Activated T-cell treated with anti-CD3 and anti-CD28 coated beads, Interleukin-2, amount 50 U/mL, for 1 hour (primary cell): ENCODE data around the gene FBXO34.

Experiments
- DNase-seq: peaks from one replicate; pipeline ENCODE4 v3.0.0-alpha.2; 2020

FBXO34 gene

DNA sequence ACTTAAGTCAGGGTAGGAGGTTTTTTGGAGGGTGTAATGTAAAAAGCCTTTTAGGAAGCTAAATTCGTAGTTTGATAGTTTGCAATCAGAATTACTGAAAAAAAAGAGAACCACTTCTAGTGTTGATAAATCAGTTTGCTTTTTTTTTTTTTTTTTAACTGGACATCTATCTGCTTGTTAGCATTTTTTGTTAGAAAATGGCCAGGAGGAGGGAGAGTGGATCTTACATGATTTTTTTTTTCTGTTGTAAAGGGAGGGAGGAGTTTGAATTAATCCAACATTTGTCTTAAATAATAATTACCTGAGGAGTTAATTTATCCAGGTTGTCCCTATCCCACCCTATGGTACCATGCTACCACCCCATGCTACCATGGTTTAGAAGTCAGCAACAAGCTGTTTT is 1.2 kb downstream of the FBXO34 start:
- no peak for DNase-seq

DNA sequence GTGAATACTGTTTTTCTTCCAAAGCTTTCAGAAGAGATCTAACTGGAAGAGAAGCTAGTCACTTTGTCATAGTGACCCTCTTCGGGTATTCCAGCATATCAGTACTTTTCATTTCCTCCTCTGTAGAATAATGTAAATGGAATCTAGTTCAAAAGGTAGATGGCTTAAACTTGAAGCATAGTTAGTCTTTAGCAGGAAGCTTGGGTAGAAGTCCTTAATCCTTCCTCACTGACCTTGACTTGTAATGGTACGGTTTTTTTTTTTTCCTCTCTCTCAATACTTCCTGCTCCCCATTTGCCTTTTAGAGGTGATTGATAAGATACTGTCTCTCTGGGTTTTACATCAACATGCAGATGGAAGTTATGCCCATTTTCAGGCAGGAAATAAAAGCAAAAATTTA is 1.7 kb downstream of the FBXO34 start:
- DNase-seq: no peak

DNA sequence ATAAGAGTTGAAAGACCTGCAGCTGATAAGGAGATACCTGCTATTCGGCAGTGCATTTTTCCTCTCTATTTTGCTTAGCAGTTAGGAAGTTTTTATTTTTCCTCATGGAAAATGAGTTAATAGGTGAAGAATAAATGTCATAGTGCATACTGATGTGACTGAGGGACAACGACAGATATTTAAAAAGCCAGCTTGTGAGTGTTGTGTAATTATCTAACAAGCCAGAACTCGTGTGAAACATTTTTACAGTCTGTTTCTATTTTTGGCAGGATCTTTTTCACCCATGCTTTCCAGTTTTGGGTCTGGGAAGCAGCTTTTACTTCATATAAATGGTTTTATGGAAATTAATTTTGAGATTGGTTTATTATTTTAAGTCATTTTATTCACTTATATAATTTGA is 2.9 kb downstream of the FBXO34 start:
- no peak for DNase-seq

DNA sequence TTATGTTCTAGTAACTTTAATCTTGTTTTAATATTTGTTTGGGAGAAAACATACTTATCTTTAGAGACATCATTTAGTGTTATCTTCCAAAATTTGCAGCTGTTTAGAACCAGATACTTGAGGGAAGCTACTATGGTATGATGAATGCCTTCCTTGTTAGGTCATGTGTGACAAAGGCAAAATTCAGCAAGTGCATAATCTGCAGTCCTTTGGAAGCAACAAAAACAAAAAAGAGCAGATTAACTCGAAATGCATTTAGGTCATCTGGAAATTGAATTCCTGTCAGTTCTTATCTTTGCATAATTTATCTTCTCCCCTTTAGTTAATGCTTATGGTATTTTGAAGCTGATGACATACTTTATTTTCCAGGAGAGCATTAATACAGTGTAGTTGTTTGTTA is 3.5 kb downstream of the FBXO34 start:
- DNase-seq: no peak

DNA sequence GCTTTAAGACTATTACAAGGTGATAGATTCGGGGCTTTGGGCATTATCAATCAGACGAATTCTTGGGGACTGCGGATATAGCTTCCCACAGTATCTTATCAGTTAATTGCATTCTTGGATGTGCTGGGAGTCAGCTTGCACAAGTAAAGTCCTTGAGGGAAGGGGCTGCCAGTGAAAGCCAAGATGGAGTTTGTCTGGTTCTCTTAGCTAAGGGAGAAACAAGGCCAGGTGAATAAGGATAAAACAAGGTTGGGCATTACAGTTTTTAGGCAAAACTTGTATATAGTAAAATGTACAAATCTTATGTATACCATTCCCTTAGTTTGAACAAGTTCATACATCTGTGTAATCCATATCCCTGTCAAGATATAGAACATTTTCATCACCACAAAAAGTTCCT is 5.5 kb downstream of the FBXO34 start:
- no peak for DNase-seq

DNA sequence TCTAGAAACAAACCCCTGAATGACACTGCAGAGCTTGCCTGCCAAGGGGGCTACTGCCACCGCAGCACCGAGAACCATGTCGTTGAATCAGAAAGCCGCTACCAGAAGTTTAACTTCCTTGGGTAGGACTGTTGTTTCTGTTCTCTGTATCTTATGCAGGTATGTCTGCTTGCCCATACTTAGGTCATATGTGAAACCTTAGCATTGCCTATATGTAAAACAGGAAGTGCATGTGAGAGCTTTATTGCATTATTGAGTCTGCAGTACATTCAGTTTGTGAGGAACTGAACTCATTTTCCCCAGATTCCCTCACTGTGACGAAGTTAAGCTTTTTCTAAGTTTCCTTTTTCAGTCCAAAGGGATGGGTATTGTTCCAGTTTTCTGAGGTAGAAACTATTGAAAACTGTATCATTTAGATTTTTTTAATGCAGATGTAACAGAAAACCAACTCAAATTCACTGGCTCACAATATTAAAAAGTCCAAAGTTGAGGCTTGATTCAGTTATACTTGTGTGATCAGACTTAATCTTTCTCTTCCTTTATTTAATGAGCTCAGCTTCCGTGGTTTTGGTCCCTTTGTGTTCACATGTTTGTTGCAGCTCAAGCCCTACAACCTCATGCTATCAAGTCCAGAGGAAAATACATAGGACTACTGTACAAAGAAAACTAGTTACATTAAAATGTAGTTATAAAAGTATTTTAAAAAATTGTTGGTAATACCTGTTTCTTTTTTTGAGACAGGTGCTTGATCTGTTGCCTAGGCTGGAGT is 6.9 kb downstream of the FBXO34 start:
- no peak for DNase-seq

DNA sequence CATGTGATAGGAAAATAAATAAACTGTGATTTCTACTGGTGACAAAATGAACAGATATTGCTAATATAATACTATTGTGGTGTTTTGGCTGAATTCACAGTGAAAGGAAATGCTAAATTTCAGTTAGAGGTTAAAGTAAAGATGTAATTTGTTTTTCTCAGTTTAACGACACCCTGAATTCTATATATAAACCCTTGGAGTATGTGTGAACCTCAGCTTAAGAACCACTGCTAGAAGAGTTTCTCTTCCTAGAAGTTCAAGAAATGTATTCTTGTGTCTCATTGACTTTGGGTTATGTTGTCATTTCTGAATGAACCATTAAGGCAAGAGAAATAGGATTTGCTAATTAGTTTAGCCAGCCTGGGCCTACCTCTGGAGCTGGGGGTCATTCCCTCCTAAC is 8.2 kb downstream of the FBXO34 start:
- no peak for DNase-seq

DNA sequence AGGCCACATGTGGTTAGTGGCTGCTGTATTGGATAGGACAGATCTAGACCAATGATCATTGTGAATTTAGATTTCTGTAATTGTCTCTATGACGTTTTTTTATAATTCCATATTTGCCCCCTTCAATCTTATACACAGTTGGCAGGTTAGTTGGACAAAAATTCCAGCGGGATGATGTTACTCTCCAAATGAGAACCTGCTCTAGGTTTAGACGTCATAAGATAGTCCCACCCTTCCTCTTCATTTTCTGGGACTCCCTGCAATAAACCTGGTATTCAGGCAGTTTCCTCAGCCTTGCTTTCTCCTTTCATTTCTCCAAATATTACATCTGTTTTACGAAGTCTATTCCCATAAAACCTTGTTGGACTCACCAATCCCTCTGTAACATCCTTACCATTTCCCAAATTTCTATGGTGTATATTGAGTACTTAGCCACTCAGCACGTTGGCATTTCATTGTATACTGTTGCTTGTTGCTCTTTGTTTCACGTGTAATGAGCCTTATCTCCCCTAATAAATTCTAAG is 10.2 kb downstream of the FBXO34 start:
- DNase-seq: no peak

DNA sequence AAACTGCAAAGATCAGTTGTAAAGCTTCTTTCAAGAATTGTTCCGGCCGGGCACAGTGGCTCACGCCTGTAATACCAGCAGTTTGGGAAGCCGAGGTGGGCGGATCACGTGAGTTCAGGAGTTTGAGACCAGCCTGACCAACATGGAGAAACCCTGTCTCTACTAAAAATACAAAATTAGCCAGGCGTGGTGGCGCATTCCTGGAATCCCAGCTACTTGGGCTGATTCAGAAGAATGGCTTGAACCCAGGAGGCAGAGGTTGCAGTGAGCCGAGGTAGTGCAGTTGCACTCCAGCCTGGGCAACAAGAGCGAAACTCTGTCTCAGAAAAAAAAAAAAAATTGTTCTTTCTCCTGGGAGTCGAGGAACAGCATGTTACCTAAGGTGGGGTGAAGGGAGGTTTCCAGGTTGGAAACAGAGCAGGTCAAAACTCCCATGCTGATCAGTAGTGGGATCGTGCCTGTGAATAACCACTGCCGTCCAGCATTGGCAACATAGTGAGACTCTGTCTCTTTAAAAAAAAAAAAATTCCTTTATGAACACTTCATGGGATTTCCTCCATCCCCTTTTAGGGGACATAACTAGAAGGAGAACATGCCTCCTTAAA is 13.9 kb downstream of the FBXO34 start:
- DNase-seq: no peak

DNA sequence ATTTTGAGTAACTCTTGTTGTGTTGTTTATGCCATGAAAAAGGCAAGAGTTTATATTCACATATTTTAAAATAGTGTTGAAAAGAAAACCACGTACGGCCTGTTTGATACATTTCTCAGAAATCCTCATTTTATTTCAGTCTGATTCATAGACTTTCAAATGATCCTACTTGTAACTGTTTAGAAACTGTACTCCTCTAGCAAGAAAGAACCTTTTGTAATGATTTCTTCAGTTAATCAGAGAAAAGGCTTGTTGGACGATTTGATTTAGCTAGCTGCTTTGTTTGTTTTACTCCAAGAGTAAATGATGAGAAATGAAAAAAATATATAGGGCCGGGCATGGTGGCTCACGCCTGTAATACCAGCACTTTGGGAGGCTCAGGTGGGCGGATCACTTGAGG is 17.2 kb downstream of the FBXO34 start:
- no peak for DNase-seq

DNA sequence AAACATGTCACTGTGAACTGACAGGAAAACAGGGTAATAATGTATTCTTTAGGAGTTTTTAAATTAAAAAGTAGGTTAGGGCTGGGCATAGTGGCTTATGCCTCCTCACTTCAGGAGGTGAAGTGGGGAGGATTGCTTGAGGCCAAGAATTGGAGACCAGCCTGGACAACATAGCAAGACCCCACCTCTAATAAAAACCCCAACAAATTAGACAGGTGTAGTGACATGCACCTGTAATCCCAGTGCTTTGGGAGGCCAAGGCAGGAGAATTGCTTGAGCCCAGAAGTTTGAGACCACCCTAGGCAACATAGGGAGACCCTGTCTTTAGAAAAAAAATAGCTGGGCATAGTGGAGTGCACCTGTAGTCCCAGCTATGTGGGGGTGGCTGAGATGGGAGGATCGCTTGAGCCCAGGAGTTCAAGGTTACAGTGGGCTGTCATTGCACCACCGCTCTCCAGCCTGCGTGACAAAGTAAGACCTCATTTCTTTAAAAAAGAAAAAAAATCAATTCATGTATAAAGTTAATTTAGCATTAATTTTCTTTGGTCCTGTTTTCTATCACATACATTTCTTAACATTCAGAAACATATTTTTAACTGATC is 20.4 kb downstream of the FBXO34 start:
- no peak for DNase-seq

DNA sequence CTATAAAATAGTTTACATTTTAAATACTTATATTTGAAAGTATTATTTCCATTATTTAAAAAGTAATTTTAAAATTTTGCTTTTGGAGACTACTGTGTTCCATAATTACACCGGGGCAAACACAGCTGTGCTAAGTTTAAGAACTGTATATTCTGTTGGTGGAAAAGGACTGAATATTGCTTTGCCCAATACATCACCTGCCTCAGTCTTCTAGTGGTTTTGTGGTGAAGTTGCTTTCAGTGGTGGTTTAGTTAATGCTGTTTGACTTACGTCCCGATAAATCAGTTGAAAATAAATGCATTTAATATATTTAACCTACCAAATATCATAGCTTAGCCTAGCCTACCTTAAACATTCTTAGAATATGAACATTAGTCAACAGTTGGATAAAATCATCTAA is 23.4 kb downstream of the FBXO34 start:
- DNase-seq: no peak

DNA sequence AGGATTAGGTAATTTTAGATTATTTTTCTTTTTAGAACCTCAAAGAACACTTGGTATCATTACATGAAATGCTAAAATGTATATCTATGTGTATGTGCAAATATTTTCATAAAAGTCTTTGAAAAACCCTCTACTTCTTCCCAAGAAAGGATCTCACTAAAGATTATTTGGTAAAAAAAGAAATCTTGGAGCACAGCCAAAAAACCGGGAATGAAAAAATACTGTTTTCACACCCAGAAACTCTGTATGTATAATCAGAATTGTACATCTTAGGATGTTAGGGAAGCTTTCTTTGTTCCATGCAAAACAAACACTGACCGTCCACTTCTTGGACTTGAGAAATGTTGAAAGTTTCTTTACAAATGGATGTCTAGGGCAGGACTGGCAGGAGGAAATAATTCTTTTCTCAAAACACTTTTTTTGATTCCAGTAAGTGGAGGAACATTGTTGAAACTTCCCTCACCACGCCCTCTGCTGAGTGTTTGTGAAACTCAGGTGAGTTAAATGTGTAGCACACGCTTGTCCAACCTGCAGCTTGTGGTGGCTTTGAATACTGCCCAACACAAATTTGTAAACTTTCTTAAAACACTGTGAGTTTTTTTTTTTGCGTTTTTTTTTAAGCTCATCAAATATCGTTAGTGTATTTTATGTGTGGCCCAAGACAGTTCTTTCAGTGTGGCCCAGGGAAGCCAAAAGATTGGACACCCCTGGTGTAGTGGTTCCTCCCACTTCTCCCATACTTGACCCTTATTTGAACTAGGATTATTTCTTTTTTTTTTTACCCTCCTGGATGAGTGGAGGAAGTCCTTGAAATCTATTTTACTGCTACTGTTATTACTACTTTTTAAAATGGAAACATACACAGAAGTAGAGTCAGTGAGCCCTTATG is 26.6 kb downstream of the FBXO34 start:
- no peak for DNase-seq

DNA sequence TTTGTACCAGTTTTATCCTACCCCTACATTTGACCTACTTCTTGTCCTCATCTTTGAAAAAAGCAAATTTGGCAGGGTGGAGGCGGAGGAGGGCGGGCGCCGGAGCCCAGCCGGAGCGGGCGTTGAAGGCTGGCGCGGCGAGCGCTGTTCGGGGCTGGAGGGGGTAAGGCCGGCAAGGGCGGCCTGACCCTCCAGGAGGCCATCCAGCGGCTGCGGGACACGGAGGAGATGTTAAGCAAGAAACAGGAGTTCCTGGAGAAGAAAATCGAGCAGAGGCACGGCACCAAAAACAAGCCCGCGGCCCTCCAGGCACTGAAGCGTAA is 27.2 kb downstream of the FBXO34 start:
- no peak for DNase-seq

DNA sequence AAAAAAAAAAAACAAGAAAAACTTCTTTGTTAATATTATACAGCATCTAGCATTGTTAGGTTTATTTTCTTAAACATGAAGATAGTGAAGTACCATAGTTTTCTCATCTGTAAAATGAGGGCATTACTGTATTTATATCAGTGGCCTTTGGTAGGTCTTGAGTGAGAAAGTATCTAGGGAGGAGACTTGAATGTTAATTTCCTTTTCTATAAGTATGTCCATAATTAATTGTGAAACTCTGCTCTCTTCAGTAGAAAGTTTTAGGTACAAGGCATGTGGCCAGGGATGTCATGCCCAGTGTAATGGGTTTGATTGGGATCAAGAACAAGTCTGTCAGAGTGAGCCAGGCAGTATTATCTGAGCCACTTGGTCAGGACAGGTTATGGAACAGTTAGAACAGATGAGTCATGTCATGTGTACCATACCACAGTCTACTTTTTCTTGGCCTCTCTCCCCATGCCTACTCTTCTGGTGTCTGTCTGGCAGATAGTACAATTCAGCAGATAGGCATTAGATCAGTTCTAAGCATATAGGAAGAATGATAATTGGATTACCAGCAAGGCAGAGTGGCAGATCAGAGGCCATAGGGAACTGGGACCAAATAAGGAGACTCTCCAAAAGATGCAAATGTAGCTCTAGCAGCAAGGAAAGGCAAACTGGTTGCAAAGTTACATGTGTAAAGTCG is 30.4 kb downstream of the FBXO34 start:
- no peak for DNase-seq

DNA sequence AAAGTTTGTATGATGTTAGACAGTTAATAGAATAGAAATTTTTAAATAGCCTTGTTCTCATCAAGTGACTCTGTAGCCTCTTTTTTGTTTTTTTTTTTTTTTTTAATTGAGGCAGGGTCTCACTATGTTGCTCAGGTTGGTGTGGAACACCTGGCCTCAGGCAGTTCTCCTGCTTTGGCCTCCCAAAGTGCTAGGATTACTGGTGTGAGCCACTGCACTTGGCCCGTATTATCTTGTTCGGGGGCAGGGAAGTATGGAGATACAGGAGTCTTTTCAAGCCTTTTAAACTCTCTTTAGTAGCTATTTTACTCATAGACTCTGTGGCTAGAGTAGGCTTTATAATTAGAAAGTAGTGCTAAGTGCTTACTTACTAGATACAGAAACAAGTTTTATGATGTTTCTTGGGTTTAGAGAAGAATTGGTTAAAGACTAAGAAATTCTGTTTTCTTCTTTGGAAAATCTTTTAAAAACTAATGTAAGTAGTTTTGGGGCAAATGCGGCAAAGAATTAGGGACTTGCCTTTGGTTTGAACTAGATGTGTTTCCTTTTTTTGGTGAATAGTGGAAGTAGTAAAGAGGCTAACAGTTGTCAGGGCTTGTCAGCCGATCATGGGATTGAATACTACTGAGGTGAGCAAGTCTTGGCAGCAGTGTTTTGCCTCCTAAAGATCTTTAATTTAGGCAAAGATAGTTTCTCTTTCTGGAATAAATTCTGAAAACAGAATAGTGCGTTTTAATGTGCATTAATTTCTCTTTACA is 31.3 kb downstream of the FBXO34 start:
- no peak for DNase-seq

DNA sequence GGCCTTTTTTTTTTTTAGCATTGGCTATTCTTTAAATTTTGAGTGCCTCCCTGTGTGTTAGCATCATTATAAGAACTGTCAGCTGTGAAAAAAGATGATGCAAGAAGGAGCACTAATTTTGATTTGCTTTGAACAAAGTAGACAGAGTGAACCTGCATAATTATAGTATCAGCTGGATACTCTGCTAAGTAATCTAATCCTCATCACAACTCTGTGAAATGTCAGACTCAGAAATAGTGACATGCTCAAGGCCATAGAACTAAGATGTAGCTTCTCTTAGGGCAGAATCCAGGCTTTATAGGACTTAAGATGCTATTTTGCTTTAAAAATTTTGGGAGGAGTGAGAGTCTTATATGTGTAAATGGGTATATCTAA is 31.9 kb downstream of the FBXO34 start:
- no peak for DNase-seq

DNA sequence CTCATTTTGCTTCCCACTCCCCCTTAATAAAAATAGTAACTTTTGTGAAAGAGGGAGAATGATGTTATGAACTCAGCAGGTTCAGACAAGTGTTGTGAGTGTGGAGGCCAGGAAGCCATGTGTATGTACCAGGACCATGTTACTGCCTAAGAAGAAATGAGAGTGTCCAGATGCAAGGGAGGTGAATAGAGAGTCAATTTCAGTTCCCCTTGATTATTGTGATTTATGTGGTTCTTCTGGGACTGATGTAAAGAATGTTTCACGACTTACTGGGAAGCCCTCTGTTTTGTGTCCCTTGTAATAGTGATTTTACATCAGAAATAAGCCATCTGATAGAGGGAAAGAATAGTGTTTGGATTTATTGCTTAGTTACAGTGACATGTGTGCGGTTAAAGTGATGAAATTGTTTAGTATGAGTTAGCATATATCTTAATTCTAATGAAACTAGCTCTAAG is 32.5 kb downstream of the FBXO34 start:
- DNase-seq: no peak

DNA sequence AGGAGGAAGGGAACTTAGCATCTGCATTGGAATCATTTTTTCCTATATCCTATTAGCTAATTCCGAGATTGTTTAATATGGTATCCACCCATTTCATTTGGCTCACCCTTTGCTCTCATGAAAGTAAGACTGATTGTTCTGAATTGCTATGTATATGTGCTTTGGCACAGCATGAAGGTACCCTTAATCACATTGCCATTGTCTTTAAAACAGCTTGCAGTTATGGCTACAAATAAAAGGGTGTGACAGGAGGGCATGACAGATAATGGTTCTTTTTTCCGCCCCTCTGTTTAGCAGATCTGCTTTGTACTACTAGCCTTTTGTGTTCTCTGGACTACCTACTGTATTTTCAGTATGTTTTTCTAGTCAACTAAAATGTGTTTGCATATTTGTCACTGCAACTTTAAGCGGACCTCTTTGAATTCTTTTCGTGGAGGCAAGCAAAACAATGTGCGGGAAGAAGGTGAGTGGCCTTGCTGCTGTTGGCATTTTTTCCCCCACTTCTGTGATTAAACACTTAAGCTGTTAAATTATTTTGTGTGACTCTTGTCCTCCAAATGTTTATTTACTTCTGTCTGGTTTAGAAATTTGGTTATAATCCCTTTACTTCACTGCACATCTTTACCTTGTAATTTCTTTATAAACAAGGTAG is 35.8 kb downstream of the FBXO34 start:
- DNase-seq: no peak

DNA sequence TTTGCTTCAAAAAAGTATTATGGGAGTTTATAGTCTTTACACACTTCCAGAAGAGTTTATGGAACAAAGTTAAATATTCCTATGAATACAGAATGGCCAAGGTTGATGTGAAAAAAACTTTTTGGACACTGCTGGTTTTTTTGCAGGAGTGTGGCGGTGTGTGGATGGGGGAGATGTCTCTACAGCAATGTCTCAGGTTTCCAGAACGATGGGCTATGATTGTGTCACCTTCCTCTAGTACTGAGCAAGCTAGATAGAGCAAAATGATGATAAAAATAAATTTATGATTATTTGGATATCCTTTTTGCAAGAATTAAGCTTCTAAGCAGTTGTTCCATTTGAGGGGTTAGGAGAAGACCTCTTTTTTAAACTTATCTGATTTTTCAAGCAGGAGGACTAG is 37.9 kb downstream of the FBXO34 start:
- DNase-seq: no peak

DNA sequence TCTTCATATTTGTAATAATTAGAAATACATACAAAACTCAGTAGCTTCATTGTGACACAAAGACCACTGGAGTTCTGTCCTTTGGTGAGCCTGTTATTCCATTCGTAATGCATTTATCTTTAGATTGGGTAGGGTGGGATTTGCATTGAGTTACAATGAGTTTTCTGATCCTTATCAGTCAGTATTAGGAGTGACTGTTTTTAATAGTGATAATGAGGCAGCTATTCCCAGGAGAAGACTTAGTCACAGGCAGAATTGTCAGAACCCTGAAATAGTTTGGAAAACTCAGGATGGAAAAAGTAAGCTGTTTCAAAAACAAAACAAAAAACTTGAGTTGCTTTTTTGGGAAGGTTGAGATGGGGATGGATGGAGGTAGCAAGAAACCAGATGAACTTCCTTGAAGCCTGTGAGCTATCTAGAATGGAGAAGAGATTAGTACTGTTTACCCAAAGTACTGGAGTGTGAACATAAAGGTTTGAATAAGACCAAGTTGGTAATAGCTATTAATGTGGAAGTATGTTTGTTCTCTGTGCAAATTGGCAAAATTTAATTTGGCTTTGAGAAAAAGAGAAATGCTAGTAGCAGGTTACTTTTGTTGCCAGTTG is 38.6 kb downstream of the FBXO34 start:
- DNase-seq: no peak
